Natural killer cell (primary cell): ENCODE data around the gene POLD4. TPM values are rescaled to one million over a fixed set of nuclear protein-coding genes. Genes with fewer than 3 reads are reported as not detected.
A peak's percentile ranks its signal among the peaks of the same experiment; 100 is the strongest.

Experiments used
- ATAC-seq, 3 donors: fragments of 150-1000 bp in 2 of 3; fragments of 200-7000 bp in 1 of 3; cut with Tn5 transposase; 1 replicate in 1 of 3; 2 replicates in 2 of 3; pipeline ENCODE4 v1.10.0; 2021; ENCODE audit warnings: mild to moderate bottlenecking in 2 of 3, moderate library complexity in 2 of 3
- DNase-seq, 2 donors: peaks; one replicate each; pipeline versions ENCODE4 v3.0.0 to v3.0.0-alpha.2; 2013 to 2021; ENCODE audit warnings: mixed read lengths in 1 of 2
- H3K27ac ChIP-seq: one replicate; pipeline ENCODE4 v1.5.1; 2013; ENCODE audit warnings: mild to moderate bottlenecking, low read length
- H3K27me3 ChIP-seq: one replicate; pipeline ENCODE4 v1.6.1; 2013; ENCODE audit warnings: low read length; ENCODE audit not compliant: control insufficient read depth, insufficient read depth
- H3K36me3 ChIP-seq: one replicate; pipeline ENCODE4 v1.6.1; 2013; ENCODE audit warnings: low read length; ENCODE audit not compliant: control insufficient read depth, insufficient read depth
- H3K4me1 ChIP-seq: one replicate; pipeline ENCODE4 v1.6.1; 2013; ENCODE audit warnings: low read length; ENCODE audit not compliant: control insufficient read depth, insufficient read depth
- H3K4me3 ChIP-seq: one replicate; pipeline ENCODE4 v1.5.1; 2013; ENCODE audit warnings: low read length
- H3K9me3 ChIP-seq: one replicate; pipeline ENCODE4 v1.6.1; 2013; ENCODE audit warnings: low read length; ENCODE audit not compliant: control insufficient read depth, insufficient read depth
- H3K27ac Mint-ChIP-seq, 2 donors: one replicate each; pipeline ENCODE4 v1.8.0; 2022; ENCODE audit warnings: mild to moderate bottlenecking in 2 of 2, mixed read lengths in 2 of 2, moderate library complexity in 1 of 2
- H3K27me3 Mint-ChIP-seq, 2 donors: one replicate each; pipeline ENCODE4 v1.8.0; 2022; ENCODE audit warnings: low read depth in 2 of 2, mixed read lengths in 2 of 2
- H3K36me3 Mint-ChIP-seq: one replicate; pipeline ENCODE4 v1.8.0; 2022; ENCODE audit warnings: mixed read lengths
- H3K4me1 Mint-ChIP-seq, 2 donors: one replicate each; pipeline ENCODE4 v1.8.0; 2022; ENCODE audit warnings: mixed read lengths in 2 of 2
- H3K4me3 Mint-ChIP-seq: one replicate; pipeline ENCODE4 v1.8.0; 2022; ENCODE audit warnings: mild to moderate bottlenecking, moderate library complexity, mixed read lengths
- H3K9me3 Mint-ChIP-seq, 2 donors: one replicate each; pipeline ENCODE4 v1.8.0; 2022; ENCODE audit warnings: mixed read lengths in 2 of 2
- CTCF ChIP-seq: fragments of 200-600 bp; IDR thresholded peaks from one replicate; pipeline ENCODE4 v1.8.0; 2022; ENCODE audit warnings: antibody characterized with exemption
- WGBS: methylation state at CpG from one replicate; pipeline ENCODE4 v1.1.7; 2013; ENCODE audit warnings: missing lambda C conversion rate; ENCODE audit not compliant: insufficient coverage; 5-methylcytosine and 5-hydroxymethylcytosine counted together
- intact Hi-C: fragments of 100-400 bp; cut with micrococcal nuclease; formaldehyde crosslinking; loops from one replicate; pipeline ENCODE4 v1.14.2; 2022
- total RNA-seq, 4 donors: library from RNA; stranded (reverse); fragments of 120-200 nt in 1 of 4; gene quantifications; one replicate each; pipeline versions ENCODE4 v1.2.3 to v1.2.4, GENCODE V29; 2013 to 2022

Gene POLD4
- total RNA-seq, 3 donors from 2014 or later (not counting 1 experiment from before 2014, with no cell fraction given) = 45.8 to 63.7 (median 60.5) TPM

- peaks cover 7 to 8% of the 10 kb centered on the region in 2 donors for H3K27me3 Mint-ChIP-seq
- peaks cover 22 to 42% of the 10 kb centered on the region in 2 donors for H3K4me1 Mint-ChIP-seq
- H3K36me3 Mint-ChIP-seq = no peaks in the 10 kb centered on the region
Observed at GRCh38 chr11:67389477-67389876, 36.1 kb upstream of the POLD4 start.

GRCh38 chr11:67387518-67387917, 34.2 kb upstream of the POLD4 start:
- Mint-ChIP-seq H3K27ac (no peak overlapping the region), H3K27me3 (peaks cover 7 to 8% of the 10 kb centered on the region in 2 donors)

More at GRCh38 chr11:67389477-67389876, 36.1 kb upstream of the POLD4 start:
- peaks cover 4% of the 10 kb centered on the region for H3K36me3 ChIP-seq
- H3K4me1 ChIP-seq = peaks cover 20% of the 10 kb centered on the region
- no peak overlapping the region for H3K4me3 ChIP-seq
- H3K27ac Mint-ChIP-seq = peak overlapping the region; percentile 84 to 85
- no peaks in the 10 kb centered on the region for H3K9me3 ChIP-seq
- DNase-seq = peak; percentile 50 to 73
- H3K27ac ChIP-seq = no peak overlapping the region
- no peaks in the 10 kb centered on the region for H3K9me3 Mint-ChIP-seq
- H3K4me3 Mint-ChIP-seq = peak overlapping the region; percentile 85
- WGBS = 81% methylated on average over 6 of the region's 6 CpGs
- peak; percentile 48 for TF ChIP-seq CTCF
- peak; percentile 35 to 49 (median 47) for ATAC-seq
- intact Hi-C loops = loop anchor here (1.0 kb wide), 1 partner anchor 117 kb away; no protein-coding TSS in a partner anchor
- no peaks in the 10 kb centered on the region for H3K27me3 ChIP-seq

GRCh38 chr11:67387069-67387468, 33.7 kb upstream of the POLD4 start:
- Histone ChIP-seq H3K4me1 (peaks cover 19% of the 10 kb centered on the region), H3K27me3 (no peaks in the 10 kb centered on the region), H3K27ac (no peak overlapping the region), H3K4me3 (no peak overlapping the region), H3K36me3 (no peaks in the 10 kb centered on the region), H3K9me3 (no peaks in the 10 kb centered on the region)
- ATAC-seq = no peak
- intact Hi-C loops = no loop called here
- WGBS = 51% methylated on average over 5 of the region's 9 CpGs
- TF ChIP-seq CTCF = no peak
- H3K9me3 Mint-ChIP-seq = no peaks in the 10 kb centered on the region
- no peak for DNase-seq
- H3K36me3 Mint-ChIP-seq = no peaks in the 10 kb centered on the region
- peaks cover 14 to 28% of the 10 kb centered on the region in 2 donors for H3K4me1 Mint-ChIP-seq
- peaks cover 7 to 8% of the 10 kb centered on the region in 2 donors for H3K27me3 Mint-ChIP-seq
- H3K4me3 Mint-ChIP-seq = no peak overlapping the region
- H3K27ac Mint-ChIP-seq = no peak overlapping the region

More at GRCh38 chr11:67387518-67387917, 34.2 kb upstream of the POLD4 start:
- intact Hi-C loops = no loop called here
- DNase-seq (no peak), ATAC-seq (no peak)
- Histone ChIP-seq H3K27ac (no peak overlapping the region), H3K9me3 (no peaks in the 10 kb centered on the region), H3K27me3 (no peaks in the 10 kb centered on the region), H3K4me1 (peaks cover 19% of the 10 kb centered on the region), H3K36me3 (no peaks in the 10 kb centered on the region), H3K4me3 (no peak overlapping the region)
- no peak overlapping the region for H3K4me3 Mint-ChIP-seq
- H3K36me3 Mint-ChIP-seq = no peaks in the 10 kb centered on the region
- peaks cover 14 to 29% of the 10 kb centered on the region in 2 donors for H3K4me1 Mint-ChIP-seq
- no peaks in the 10 kb centered on the region for H3K9me3 Mint-ChIP-seq
- 77% methylated on average over 4 of the region's 6 CpGs for WGBS
- no peak for TF ChIP-seq CTCF

GRCh38 chr11:67384851-67385366, 31.6 kb upstream of the POLD4 start:
- Mint-ChIP-seq H3K36me3 (no peaks in the 10 kb centered on the region), H3K27ac (no peak overlapping the region), H3K4me1 (peaks cover 25 to 32% of the 10 kb centered on the region in 2 donors), H3K9me3 (no peaks in the 10 kb centered on the region), H3K27me3 (peaks cover 7 to 8% of the 10 kb centered on the region in 2 donors), H3K4me3 (no peak overlapping the region)
- ATAC-seq (no peak), DNase-seq (no peak)
- Histone ChIP-seq H3K27me3 (no peaks in the 10 kb centered on the region), H3K4me1 (peaks cover 24% of the 10 kb centered on the region), H3K9me3 (no peaks in the 10 kb centered on the region), H3K36me3 (no peaks in the 10 kb centered on the region), H3K4me3 (no peak overlapping the region), H3K27ac (no peak overlapping the region)
- 97% methylated on average over 3 of the region's 3 CpGs for WGBS
- no peak for TF ChIP-seq CTCF
- intact Hi-C loops = no loop called here
